Right ventricle myocardium superior (tissue), 1 donor: ENCODE measurements around the gene CCDC77. TPM values are rescaled to one million over a fixed set of nuclear protein-coding genes. Genes with fewer than 3 reads are reported as not detected.

Experiments
- ATAC-seq: fragments of 200-7000 bp; cut with Tn5 transposase; one replicate; pipeline ENCODE4 v1.9.1; 2020; ENCODE audit warnings: mild to moderate bottlenecking; ENCODE audit not compliant: poor library complexity
- DNase-seq: peaks from one replicate; pipeline ENCODE4 v3.0.0-alpha.2; 2020
- intact Hi-C: fragments of 100-400 bp; cut with DNase I; formaldehyde crosslinking; loops from one replicate; pipeline ENCODE4 v1.11.2; 2022
- total RNA-seq: library from RNA; stranded (reverse); fragmentation: NEBNext Ultra II Directional; extraction: Animal tissue kit (Norgen Biotek cat#: 25700); gene quantifications from one replicate; pipeline ENCODE4 v1.2.1, GENCODE V29; 2021
- donor health status: DM: no; HTN: yes; CAD: no; lungs with severe emphysema.

Gene CCDC77
- total RNA-seq, 1 donor from 2014 or later: 2.1 TPM

DNA sequence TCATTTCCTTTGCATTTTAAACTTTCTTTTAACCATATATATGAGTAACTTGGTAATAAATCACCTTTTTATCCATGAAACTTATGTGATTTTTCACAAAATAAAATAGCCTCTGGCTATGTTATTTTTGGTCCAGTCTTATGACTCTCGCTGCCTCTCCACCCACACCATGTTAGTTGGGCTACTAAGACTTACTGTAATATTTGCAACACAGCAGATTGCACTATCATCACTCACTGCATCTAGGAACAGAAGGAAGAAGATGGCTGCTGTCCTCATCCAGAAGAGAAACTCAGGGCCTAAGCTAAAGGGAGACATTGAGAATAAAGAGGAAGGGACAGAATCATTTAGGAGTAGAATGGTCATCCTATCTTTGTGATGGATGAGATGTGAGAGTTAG, 45.7 kb downstream of the CCDC77 start:
- DNase-seq: no peak
- no peak for ATAC-seq
- intact Hi-C loops: no loop called here

- DNase-seq (no peak), ATAC-seq (no peak)
- intact Hi-C loops: no loop called here
These were observed 47.8 kb downstream of the CCDC77 start for GRCh38 chr12:449203-449602.

- intact Hi-C loops: loop anchor here (2.0 kb wide), 1 partner anchor 96 kb away; no protein-coding TSS in a partner anchor
- ATAC-seq: no peak
- no peak for DNase-seq
These were observed 49.0 kb downstream of the CCDC77 start for GRCh38 chr12:450438-450837.

DNA sequence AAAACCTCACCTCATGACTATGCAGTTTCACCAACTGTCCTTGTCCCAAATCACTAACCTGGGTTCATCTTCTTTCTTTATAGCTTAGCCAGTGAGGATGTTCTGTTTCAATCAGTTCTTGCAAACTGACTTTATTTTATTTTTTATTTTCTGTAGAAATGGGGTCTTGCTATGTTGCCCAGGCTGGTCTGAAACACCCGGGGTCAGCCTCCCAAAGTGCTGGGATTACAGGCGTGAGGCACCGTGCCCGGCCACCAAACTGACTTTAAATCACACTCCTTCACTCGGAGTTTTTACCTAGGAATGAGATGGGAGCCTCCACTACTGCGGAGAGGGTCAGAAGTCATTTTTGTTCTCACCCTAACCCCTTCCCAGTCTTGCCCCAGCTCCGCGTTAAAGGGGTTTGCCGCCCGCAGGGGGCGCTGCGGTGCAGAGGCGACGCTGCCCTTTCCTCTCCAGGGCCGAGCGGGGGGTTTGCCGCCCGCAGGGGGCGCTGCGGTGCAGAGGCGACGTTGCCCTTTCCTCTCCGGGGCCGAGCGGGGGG, 51.3 kb downstream of the CCDC77 start:
- intact Hi-C loops: no loop called here
- DNase-seq: no peak

GRCh38 chr12:454833-455232, 53.4 kb downstream of the CCDC77 start:
- DNase-seq: no peak
- ATAC-seq: no peak
- intact Hi-C loops: no loop called here

More for the DNA sequence above, 51.3 kb downstream of the CCDC77 start:
- ATAC-seq: no peak

GRCh38 chr12:455821-456220, 54.4 kb downstream of the CCDC77 start:
- no peak for DNase-seq
- intact Hi-C loops: no loop called here

DNA sequence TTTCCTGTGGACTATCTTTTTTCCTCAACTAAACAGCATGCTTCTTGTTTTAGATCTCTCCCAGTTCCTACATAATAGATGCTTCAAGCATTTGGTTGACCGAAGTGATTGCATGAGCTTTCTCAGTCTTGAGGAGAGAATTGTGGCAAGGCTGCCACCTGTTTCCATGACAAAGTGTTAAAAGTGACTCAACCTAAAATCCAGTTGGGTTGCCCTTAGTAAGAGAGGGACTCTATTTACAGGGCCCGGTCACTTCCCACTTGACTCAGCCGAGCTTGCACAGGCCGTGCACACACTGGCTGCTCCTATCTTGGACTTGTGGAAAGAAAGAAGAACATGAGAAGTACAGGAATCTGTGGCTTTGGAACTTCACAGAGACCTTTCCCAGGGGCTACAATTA, 56.2 kb downstream of the CCDC77 start:
- ATAC-seq (no peak), DNase-seq (no peak)
- intact Hi-C loops: no loop called here

More at GRCh38 chr12:455821-456220, 54.4 kb downstream of the CCDC77 start:
- no peak for ATAC-seq

- ATAC-seq (no peak), DNase-seq (no peak)
- intact Hi-C loops: no loop called here
These were observed 57.6 kb downstream of the CCDC77 start for GRCh38 chr12:459050-459429.

DNA sequence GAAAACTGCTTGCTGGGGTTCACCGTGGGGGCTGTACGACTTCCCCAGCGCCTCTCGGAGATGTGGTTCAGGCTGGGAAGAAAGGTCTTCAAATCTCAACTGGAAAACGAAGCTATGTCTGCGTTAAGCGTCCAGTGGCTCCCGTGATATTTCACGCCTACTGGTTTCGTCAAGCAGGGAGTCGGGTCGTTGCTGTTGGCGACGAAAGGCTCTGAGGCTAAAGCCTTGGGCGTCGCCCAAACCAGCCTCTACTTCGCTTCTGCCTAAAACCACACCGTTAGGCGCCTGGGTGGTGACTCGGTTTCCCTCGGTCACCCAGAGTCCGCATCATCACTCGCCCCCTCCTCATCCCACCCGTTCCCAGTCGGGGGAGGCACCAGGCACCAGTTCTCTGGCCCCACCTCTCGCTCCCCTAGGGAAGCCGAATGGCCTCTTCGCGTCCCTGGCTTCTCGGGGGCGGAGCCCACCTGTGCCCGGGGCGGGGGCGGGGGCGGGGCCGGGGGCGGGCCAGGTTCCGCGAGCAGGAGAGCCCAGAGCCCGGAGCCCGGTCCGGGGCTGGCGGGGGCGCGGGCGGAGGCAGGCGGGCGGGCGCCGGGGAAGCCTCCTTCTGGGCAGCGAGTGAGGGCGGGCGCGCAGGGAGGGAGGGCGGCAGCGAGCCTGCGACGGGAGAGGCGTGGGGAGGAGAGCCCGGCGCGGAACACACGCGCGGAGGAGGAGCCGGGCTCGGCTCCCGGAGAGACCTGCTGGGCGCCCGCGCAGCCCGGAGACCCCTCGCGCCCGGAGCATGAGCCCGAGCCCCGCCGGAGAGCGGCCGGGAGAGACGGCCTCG, 58.2 kb downstream of the CCDC77 start, which contains the start of gene B4GALNT3:
TSS of gene B4GALNT3 (plus strand) at position 510 of the 829 bp plus-strand sequence. CDS start 438 bp downstream, outside the sequence.
- ATAC-seq (peak; percentile 75), DNase-seq (peak; percentile 74)
- intact Hi-C loops: no loop called here

- intact Hi-C loops: no loop called here
- no peak for ATAC-seq
These were observed 59.1 kb downstream of the CCDC77 start for GRCh38 chr12:460261-461230.

DNA sequence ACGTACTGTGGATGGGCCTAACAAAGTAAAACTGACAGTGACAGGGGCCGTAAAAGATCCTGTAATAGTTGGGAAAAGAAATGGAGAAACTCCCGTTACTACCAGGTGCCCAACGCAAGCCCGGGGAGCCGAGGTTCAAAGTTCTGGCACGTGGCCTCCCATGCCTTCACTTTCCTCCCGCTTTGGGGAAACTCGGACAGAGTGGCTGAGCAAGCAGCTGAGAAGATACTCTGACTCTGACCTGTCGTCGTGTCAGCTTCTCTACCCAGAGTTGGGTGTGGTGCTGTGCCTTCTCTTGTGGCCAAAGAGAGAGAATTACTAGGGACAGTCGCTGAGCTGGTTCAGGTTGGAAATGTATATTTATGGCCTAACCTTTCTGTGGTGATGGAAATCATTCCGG, 60.0 kb downstream of the CCDC77 start:
- ATAC-seq (no peak), DNase-seq (no peak)
- intact Hi-C loops: no loop called here

More at GRCh38 chr12:460261-461230, 59.1 kb downstream of the CCDC77 start:
- DNase-seq: peak; percentile 53

DNA sequence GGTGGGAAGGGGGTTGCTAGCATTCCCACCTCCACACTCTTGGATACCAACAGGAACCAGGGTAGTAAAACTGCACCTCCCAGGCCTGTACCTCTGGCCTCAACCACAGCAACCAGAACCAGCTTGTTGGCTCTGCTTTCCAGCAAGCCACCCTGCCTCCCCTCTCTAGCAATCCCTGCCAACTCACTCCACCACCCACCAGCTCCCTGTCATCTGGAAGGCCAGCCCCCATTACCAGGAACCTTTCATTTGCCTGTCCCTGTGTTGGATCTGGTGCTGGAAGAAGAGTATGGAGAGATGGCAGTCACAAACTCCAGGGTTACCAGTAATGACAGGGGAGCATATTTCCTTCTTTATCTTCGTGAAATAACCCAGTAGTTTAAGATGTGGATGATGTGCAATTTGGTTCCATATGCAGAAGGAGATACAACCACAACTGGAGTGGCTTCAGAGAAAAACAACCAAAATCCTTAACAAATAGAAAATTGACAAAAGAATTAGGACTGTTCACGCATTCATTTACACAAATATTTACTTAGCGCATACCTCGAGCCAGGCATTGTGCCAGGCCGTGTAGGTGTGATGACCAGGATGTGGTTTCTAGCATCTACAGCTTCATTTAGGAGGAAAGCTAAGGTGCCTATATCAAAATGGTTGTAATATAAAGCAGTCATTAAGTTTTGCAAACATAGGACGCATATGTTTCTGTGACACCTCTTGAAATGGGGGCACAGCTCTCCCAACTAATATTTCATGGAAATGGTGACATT, 61.7 kb downstream of the CCDC77 start:
- ATAC-seq (no peak), DNase-seq (no peak)
- intact Hi-C loops: no loop called here

GRCh38 chr12:464484-465267, 63.2 kb downstream of the CCDC77 start:
- ATAC-seq (peak; percentile 80), DNase-seq (no peak)
- intact Hi-C loops: no loop called here

- DNase-seq (no peak), ATAC-seq (peak; percentile 62)
- intact Hi-C loops: no loop called here
These were observed 64.6 kb downstream of the CCDC77 start for GRCh38 chr12:466039-466438.

DNA sequence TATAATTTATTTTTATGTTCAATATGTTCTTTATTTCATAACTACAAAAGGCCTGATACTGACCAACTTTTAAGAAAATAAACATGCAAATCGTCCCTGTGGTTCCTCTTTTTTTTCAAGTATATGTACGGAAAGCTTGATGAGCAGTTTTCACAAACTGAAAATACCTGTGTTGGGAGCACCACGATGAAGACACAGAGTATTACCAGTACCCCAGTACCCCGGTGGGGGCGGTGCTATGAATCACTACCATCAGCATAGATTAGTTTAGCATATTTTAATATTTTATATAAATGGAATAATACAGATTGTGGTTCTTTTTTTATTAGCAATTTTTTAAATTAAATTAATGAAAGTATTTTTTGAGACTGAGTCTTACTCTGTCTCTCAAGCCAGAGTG, 65.3 kb downstream of the CCDC77 start:
- intact Hi-C loops: no loop called here
- DNase-seq (no peak), ATAC-seq (no peak)

- intact Hi-C loops: no loop called here
- ATAC-seq (no peak), DNase-seq (no peak)
These were observed 66.1 kb downstream of the CCDC77 start for GRCh38 chr12:467591-467990.

DNA sequence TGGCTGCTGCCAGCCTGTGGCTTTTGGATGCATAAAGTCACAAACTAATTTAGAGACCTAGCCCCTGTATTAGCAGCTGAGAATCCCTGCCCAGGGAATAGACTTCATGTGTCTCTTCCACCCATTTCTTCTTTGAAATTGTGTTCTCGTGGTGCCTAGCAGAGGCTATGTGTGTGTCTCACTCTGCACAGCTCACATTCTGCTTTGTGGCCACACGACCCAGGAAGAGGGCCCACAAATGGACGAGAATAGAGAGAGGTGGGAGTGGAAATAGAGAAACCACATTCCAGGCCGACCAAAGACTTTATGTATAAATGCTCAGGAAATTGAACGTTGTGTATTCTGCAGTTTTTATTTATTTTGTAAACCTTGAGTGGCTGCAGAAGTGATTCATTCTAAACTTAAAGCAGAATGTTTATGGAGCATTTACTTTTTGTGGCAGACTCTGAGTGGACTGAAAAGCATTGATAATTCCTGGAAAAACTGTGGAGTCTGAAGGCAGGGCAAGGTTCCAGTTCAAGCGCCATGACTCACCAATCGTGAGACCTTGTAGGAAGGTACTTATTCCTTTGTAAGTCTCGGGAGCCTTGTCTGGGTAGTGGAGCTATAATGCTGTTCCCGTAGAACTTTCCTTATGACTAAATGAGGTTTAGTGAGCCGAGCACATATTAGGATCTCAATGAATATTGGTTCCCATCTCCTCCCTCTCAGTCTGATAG, 67.4 kb downstream of the CCDC77 start:
- DNase-seq: no peak
- intact Hi-C loops: no loop called here
- ATAC-seq: no peak
